CD8-positive, alpha-beta memory T cell (primary cell): ENCODE measurements around the gene EXOC2. TPM values are rescaled to one million over a fixed set of nuclear protein-coding genes. Genes with fewer than 3 reads are reported as not detected.
A peak's percentile ranks its signal among the peaks of the same experiment; 100 is the strongest.

Source experiments
- CTCF ChIA-PET: fragments of 350-600 bp; sonication (Branson Sonifier 250); formaldehyde crosslinking; loops from one replicate; lab custom pipeline; 2021; ENCODE audit warnings: antibody characterized with exemption; lab: Charles Lee
- POLR2A ChIA-PET: fragments of 350-600 bp; sonication (Branson Sonifier 250); formaldehyde crosslinking; loops from one replicate; lab custom pipeline; 2021; ENCODE audit warnings: antibody characterized with exemption; lab: Charles Lee
- DNase-seq, 5 donors: peaks; one replicate each; pipeline versions ENCODE4 v3.0.0 to v3.0.0-alpha.2; 2020 to 2022; ENCODE audit warnings: mixed read lengths in 1 of 5
- H3K27ac ChIP-seq: one replicate; pipeline ENCODE4 v1.7.0; 2013; ENCODE audit warnings: low read depth, mild to moderate bottlenecking, low read length, moderate library complexity
- H3K27me3 ChIP-seq: 2 replicates; pipeline ENCODE4 v1.7.0; 2013; ENCODE audit warnings: low read length, mild to moderate bottlenecking; ENCODE audit not compliant: insufficient read depth, poor library complexity, severe bottlenecking
- H3K36me3 ChIP-seq: 2 replicates; pipeline ENCODE4 v1.7.0; 2013; ENCODE audit warnings: mild to moderate bottlenecking, low read length, moderate library complexity; ENCODE audit not compliant: insufficient read depth
- H3K4me1 ChIP-seq: 2 replicates; pipeline ENCODE4 v1.7.0; 2013; ENCODE audit warnings: mild to moderate bottlenecking, low read length, moderate library complexity; ENCODE audit not compliant: insufficient read depth
- H3K4me3 ChIP-seq: 2 replicates; pipeline ENCODE4 v1.7.0; 2013; ENCODE audit warnings: mild to moderate bottlenecking, low read length
- H3K9me3 ChIP-seq: 2 replicates; pipeline ENCODE4 v1.7.0; 2013; ENCODE audit warnings: mild to moderate bottlenecking, low read length
- H3K27ac Mint-ChIP-seq, 8 donors: one replicate each; pipeline ENCODE4 v1.8.0; 2020 to 2021; ENCODE audit warnings: mixed read lengths in 8 of 8, mild to moderate bottlenecking in 6 of 8, inconsistent platforms in 3 of 8, moderate library complexity in 3 of 8
- H3K27me3 Mint-ChIP-seq, 2 donors: one replicate each; pipeline ENCODE4 v1.8.0; 2020 to 2021; ENCODE audit warnings: mixed read lengths in 2 of 2, mild to moderate bottlenecking in 1 of 2, moderate library complexity in 1 of 2
- H3K36me3 Mint-ChIP-seq, 3 donors: one replicate each; pipeline ENCODE4 v1.8.0; 2020 to 2021; ENCODE audit warnings: mixed read lengths in 3 of 3, inconsistent platforms in 1 of 3, mild to moderate bottlenecking in 1 of 3
- H3K4me1 Mint-ChIP-seq, 3 donors: one replicate each; pipeline ENCODE4 v1.8.0; 2020 to 2021; ENCODE audit warnings: mixed read lengths in 3 of 3, inconsistent platforms in 1 of 3, mild to moderate bottlenecking in 1 of 3
- H3K4me3 Mint-ChIP-seq, 7 donors: one replicate each; pipeline ENCODE4 v1.8.0; 2020 to 2021; ENCODE audit warnings: mixed read lengths in 7 of 7, mild to moderate bottlenecking in 6 of 7, moderate library complexity in 4 of 7, inconsistent platforms in 2 of 7
- H3K9me3 Mint-ChIP-seq, 5 donors: one replicate each; pipeline ENCODE4 v1.8.0; 2020 to 2022; ENCODE audit warnings: mixed read lengths in 5 of 5, mild to moderate bottlenecking in 3 of 5, moderate library complexity in 2 of 5, inconsistent platforms in 1 of 5
- polyA plus RNA-seq: library from polyadenylated mRNA; unstranded; fragments of 300-500 nt; fragmentation: Illumina TruSeq; gene quantifications from one replicate; pipeline ENCODE4 v1.2.3, GENCODE V29; 2021
- total RNA-seq, 2 experiments: library from RNA; stranded (reverse); gene quantifications; one replicate each; pipeline ENCODE4 v1.2.3, GENCODE V29; 2021

The EXOC2 gene
- total and polyA plus RNA-seq, 3 experiments from 2014 or later = 41.5 to 44.6 (median 43.1) TPM

- Histone ChIP-seq H3K27me3 (no peaks in the 10 kb centered on the region), H3K4me3 (no peak overlapping the region), H3K27ac (no peak overlapping the region), H3K9me3 (no peaks in the 10 kb centered on the region), H3K4me1 (peaks cover under 1% of the 10 kb centered on the region), H3K36me3 (no peaks in the 10 kb centered on the region)
- ChIA-PET POLR2A (no interaction called here), CTCF (interaction anchor here (1.2 kb wide), 1 partner anchor 23 kb away, joined by 3 read pairs; no protein-coding TSS in a partner anchor)
- peaks cover 0 to 2% of the 10 kb centered on the region in 2 donors for H3K27me3 Mint-ChIP-seq
- H3K4me1 Mint-ChIP-seq = peaks cover 8 to 12% (median 10%) of the 10 kb centered on the region in 3 donors
- H3K9me3 Mint-ChIP-seq = no peaks in the 10 kb centered on the region
- no peak for DNase-seq
- no peak overlapping the region for H3K4me3 Mint-ChIP-seq
- H3K36me3 Mint-ChIP-seq = no peaks in the 10 kb centered on the region
- peak overlapping the region in 1 of 8 donors; percentile 14 for H3K27ac Mint-ChIP-seq
Observed at GRCh38 chr6:438634-439170, 254.2 kb downstream of the EXOC2 start.

GRCh38 chr6:437037-437392 lies 255.9 kb downstream of the EXOC2 start:
- no peaks in the 10 kb centered on the region for H3K27me3 Mint-ChIP-seq
- H3K36me3 Mint-ChIP-seq = no peaks in the 10 kb centered on the region
- POLR2A ChIA-PET = no interaction called here
- Histone ChIP-seq H3K36me3 (no peaks in the 10 kb centered on the region), H3K4me3 (no peak overlapping the region), H3K4me1 (peaks cover 6% of the 10 kb centered on the region), H3K27ac (no peak overlapping the region), H3K9me3 (no peaks in the 10 kb centered on the region), H3K27me3 (no peaks in the 10 kb centered on the region)
- no peak overlapping the region for H3K27ac Mint-ChIP-seq
- no peaks in the 10 kb centered on the region for H3K9me3 Mint-ChIP-seq
- CTCF ChIA-PET = interaction anchor here (1.2 kb wide), 1 partner anchor 8 kb away, joined by 3 read pairs; no protein-coding TSS in a partner anchor
- no peak for DNase-seq
- no peak overlapping the region for H3K4me3 Mint-ChIP-seq
- peaks cover 12 to 23% (median 22%) of the 10 kb centered on the region in 3 donors for H3K4me1 Mint-ChIP-seq

GRCh38 chr6:436308-437036 lies 256.5 kb downstream of the EXOC2 start:
- CTCF ChIA-PET = interaction anchor here (1.2 kb wide), 1 partner anchor 9 kb away, joined by 3 read pairs; no protein-coding TSS in a partner anchor
- H3K9me3 Mint-ChIP-seq = no peaks in the 10 kb centered on the region
- no peaks in the 10 kb centered on the region for H3K36me3 Mint-ChIP-seq
- no peak overlapping the region for H3K27ac Mint-ChIP-seq
- Histone ChIP-seq H3K9me3 (no peaks in the 10 kb centered on the region), H3K36me3 (no peaks in the 10 kb centered on the region), H3K27ac (no peak overlapping the region), H3K4me3 (no peak overlapping the region), H3K27me3 (no peaks in the 10 kb centered on the region), H3K4me1 (peaks cover 11% of the 10 kb centered on the region)
- DNase-seq = no peak
- POLR2A ChIA-PET = no interaction called here
- H3K27me3 Mint-ChIP-seq = no peaks in the 10 kb centered on the region
- H3K4me1 Mint-ChIP-seq = peaks cover 17 to 28% (median 28%) of the 10 kb centered on the region in 3 donors
- H3K4me3 Mint-ChIP-seq = no peak overlapping the region

GRCh38 chr6:435441-436307 lies 257.3 kb downstream of the EXOC2 start:
- no peaks in the 10 kb centered on the region for H3K9me3 ChIP-seq
- no peak overlapping the region for H3K4me3 Mint-ChIP-seq
- peak overlapping the region in 1 of 8 donors; percentile 72 for H3K27ac Mint-ChIP-seq
- H3K36me3 Mint-ChIP-seq = no peaks in the 10 kb centered on the region
- peaks cover 11% of the 10 kb centered on the region for H3K4me1 ChIP-seq
- no peaks in the 10 kb centered on the region for H3K27me3 Mint-ChIP-seq
- H3K27ac ChIP-seq = no peak overlapping the region
- DNase-seq = no peak
- peaks cover 19 to 33% (median 33%) of the 10 kb centered on the region in 3 donors for H3K4me1 Mint-ChIP-seq
- no peaks in the 10 kb centered on the region for H3K9me3 Mint-ChIP-seq
- ChIA-PET CTCF (interaction anchor here (1.4 kb wide), 1 partner anchor 9 kb away, joined by 4 read pairs; no protein-coding TSS in a partner anchor), POLR2A (no interaction called here)
- no peaks in the 10 kb centered on the region for H3K27me3 ChIP-seq
- H3K4me3 ChIP-seq = no peak overlapping the region
- H3K36me3 ChIP-seq = no peaks in the 10 kb centered on the region

Other genes with a start within 250 kb of the EXOC2 start
- gene HUS1B, start 36.0 kb downstream of the EXOC2 start, total RNA-seq = 1 to 10 TPM; 1.1 to 1.2 TPM
- gene HUS1B, start 36.0 kb downstream of the EXOC2 start, polyA plus RNA-seq = 0.94 TPM